K562 (cell line): ENCODE data around the gene SOCS7. TPM values are rescaled to one million over a fixed set of nuclear protein-coding genes. Genes with fewer than 3 reads are reported as not detected.

Experiments used
- ATAC-seq: fragments of 200-7000 bp; cut with Tn5 transposase; 3 replicates; pipeline ENCODE4 v1.9.1; 2020; ENCODE audit warnings: moderate library complexity
- BruUV-seq: library from RNA; stranded (reverse); fragments of 400-500 nt; replicated peaks from 2 replicates; lab custom pipeline; 2021; lab: Mats Ljungman, UMichigan
- CTCF ChIA-PET: fragments of 300-600 bp; formaldehyde crosslinking; extraction: SDS; loops from one replicate; lab custom pipeline; 2021; ENCODE audit warnings: low intra/inter-chr PET ratio; lab: Yijun Ruan, JAX
- POLR2A ChIA-PET: fragments of 300-600, 350-650 bp; sonication (Branson Sonifier 250); formaldehyde crosslinking; extraction: SDS; loops from one replicate; lab custom pipeline; 2021; ENCODE audit warnings: antibody characterized with exemption, inconsistent platforms; lab: Yijun Ruan, JAX
- DNase-seq, 4 experiments: peaks; one replicate each; pipeline versions ENCODE4 v3.0.0 to v3.0.0-alpha.2; 2011 to 2018; ENCODE audit warnings: low spot score in 3 of 4, mixed read lengths in 3 of 4; ENCODE audit errors: extremely low read depth in 1 of 4
- FAIRE-seq: peaks from 2 replicates; lab custom pipeline; 2011; peaks lifted over from hg19 to GRCh38; lab: Jason Lieb, UNC
- H2AFZ ChIP-seq: 2 replicates; pipeline ENCODE4 v1.6.0; 2011; ENCODE audit warnings: low read depth, low read length, control low read depth, inconsistent platforms
- H3K27ac ChIP-seq: fragments of 200-600 bp; 3 replicates; pipeline ENCODE4 v1.8.0; 2011; ENCODE audit warnings: low read depth, mild to moderate bottlenecking, control low read depth, inconsistent platforms, low read length, moderate library complexity, mixed read lengths; ENCODE audit errors: extremely low read depth
- H3K27me3 ChIP-seq, 2 experiments: fragments of 300-600 bp in 1 of 2; 2 replicates in 1 of 2; 3 replicates in 1 of 2; pipeline versions ENCODE4 v1.6.0 to v1.8.0; 2011; ENCODE audit warnings: inconsistent platforms in 2 of 2, low read length in 2 of 2, mild to moderate bottlenecking in 1 of 2, mixed read lengths in 1 of 2, moderate library complexity in 1 of 2; ENCODE audit not compliant: control insufficient read depth in 2 of 2, insufficient read depth in 2 of 2
- H3K36me3 ChIP-seq: fragments of 300-600 bp; 3 replicates; pipeline ENCODE4 v1.8.0; 2011; ENCODE audit warnings: mild to moderate bottlenecking, low read length, inconsistent platforms; ENCODE audit not compliant: control insufficient read depth, insufficient read depth
- H3K4me1 ChIP-seq, 2 experiments: fragments of 200-600 bp in 1 of 2; replicated peaks in 1 of 2; 2 replicates in 1 of 2; 3 replicates in 1 of 2; pipeline versions ENCODE4 v1.5.1 to v1.8.0; 2011; ENCODE audit warnings: inconsistent platforms in 2 of 2, low read length in 2 of 2, mild to moderate bottlenecking in 1 of 2, mixed read lengths in 1 of 2, moderate library complexity in 1 of 2; ENCODE audit not compliant: control insufficient read depth in 2 of 2, insufficient read depth in 2 of 2
- H3K4me2 ChIP-seq: 2 replicates; pipeline ENCODE4 v1.6.1; 2011; ENCODE audit warnings: low read length, control low read depth, inconsistent platforms, mixed read lengths; ENCODE audit not compliant: insufficient read depth
- H3K4me3 ChIP-seq: fragments of 200-600 bp; sonication (generic), shearing (Covaris generic); 2 replicates; pipeline ENCODE4 v1.5.1; 2016; ENCODE audit warnings: control low read depth, inconsistent platforms
- H3K79me2 ChIP-seq: fragments of 200-600 bp; 3 replicates; pipeline ENCODE4 v1.8.0; 2011; ENCODE audit warnings: low read length, inconsistent platforms; ENCODE audit not compliant: control insufficient read depth, insufficient read depth
- H3K9ac ChIP-seq, 2 experiments: 2 replicates each; pipeline versions ENCODE4 v1.6.0 to v1.6.1; 2011; ENCODE audit warnings: low read depth in 2 of 2, low read length in 2 of 2, control low read depth in 1 of 2, inconsistent platforms in 1 of 2, mild to moderate bottlenecking in 1 of 2, mixed read lengths in 1 of 2; ENCODE audit not compliant: insufficient read depth in 1 of 2
- H3K9me1 ChIP-seq: one replicate; pipeline ENCODE4 v1.6.0; 2011; ENCODE audit warnings: inconsistent platforms, mild to moderate bottlenecking, low read length, moderate library complexity; ENCODE audit not compliant: control insufficient read depth, insufficient read depth
- H3K9me3 ChIP-seq: replicated peaks from 2 replicates; pipeline ENCODE4 v1.5.1; 2011; ENCODE audit warnings: low read depth, low read length, inconsistent platforms; ENCODE audit not compliant: control insufficient read depth, insufficient read depth
- H4K20me1 ChIP-seq: replicated peaks from 2 replicates; pipeline ENCODE4 v1.6.1; 2011; ENCODE audit warnings: low read length, inconsistent platforms, mixed read lengths; ENCODE audit not compliant: control insufficient read depth, insufficient read depth
- AFF4 ChIP-seq: sonication (generic); formaldehyde crosslinking; IDR thresholded peaks from 2 replicates; pipeline ENCODE4 v1.8.0; 2023; ENCODE audit warnings: mild to moderate bottlenecking, missing genetic modification reagents
- DACH1 ChIP-seq: fragments of 450-650 bp; IDR thresholded peaks from 2 replicates; pipeline ENCODE4 v1.6.1; 2018; ENCODE audit not compliant: partially characterized antibody
- ZNF197 ChIP-seq: fragments of 200-800 bp; sonication (Bioruptor generic); IDR thresholded peaks from 2 replicates; pipeline ENCODE4 v1.6.1; 2016; ENCODE audit warnings: low read depth, missing genetic modification characterization, missing compliant biosample characterization
- WGBS: fragments of 100-300 bp; shearing (Covaris generic); methylation state at CpG from one replicate; pipeline ENCODE4 v1.1.6; 2016; ENCODE audit warnings: low coverage, mixed read lengths; ENCODE audit not compliant: insufficient coverage; ENCODE audit errors: missing lambda C conversion rate; 5-methylcytosine and 5-hydroxymethylcytosine counted together
- in situ Hi-C: fragments of 300-500 bp; cut with MboI; formaldehyde crosslinking; loops from 4 replicates; pipeline ENCODE4 v1.15.0; 2018; ENCODE audit warnings: inconsistent platforms, mixed read lengths
- intact Hi-C: fragments of 100-400 bp; cut with micrococcal nuclease; formaldehyde crosslinking; loops from 2 replicates; pipeline ENCODE4 v1.14.2; 2022
- polyA plus RNA-seq, 8 experiments: library from polyadenylated mRNA; depleted of rRNA in 4 of 8; stranded (reverse) in 5 of 8; unstranded in 3 of 8; fragments of >200 nt; fragmentation: Nextera tagmentation in 2 of 8; fragmentation: Illumina TruSeq in 1 of 8; extraction: Ambion mirVana in 2 of 8; extraction: Trizol in 1 of 8; gene quantifications; 2 replicates each; pipeline versions ENCODE4 v1.2.1 to v1.2.3, GENCODE V29; 2011 to 2014; ENCODE audit warnings: inconsistent platforms in 1 of 8, missing spikeins in 1 of 8
- total RNA-seq, 7 experiments: library from RNA; depleted of rRNA in 6 of 7; stranded (reverse); fragments of >200 nt in 6 of 7; fragmentation: Illumina TruSeq in 2 of 7; extraction: Trizol in 2 of 7; gene quantifications; 2 replicates each; pipeline versions ENCODE4 v1.2.1 to v1.2.3, GENCODE V29; 2011 to 2021; ENCODE audit warnings: low replicate concordance in 1 of 7
- TF ChIP-seq, protein P1 (sequence below): sonication (generic); formaldehyde crosslinking; IDR thresholded peaks from 2 replicates; pipeline ENCODE4 v1.8.0; 2022; ENCODE audit warnings: mild to moderate bottlenecking, missing genetic modification reagents

SOCS7 gene
- total and polyA plus RNA-seq, 9 of the 15 experiments (the other 6 are each of a cell fraction or from before 2014, with no cell fraction given) = 0.94 to 14.5 (median 8.2) TPM

DNA sequence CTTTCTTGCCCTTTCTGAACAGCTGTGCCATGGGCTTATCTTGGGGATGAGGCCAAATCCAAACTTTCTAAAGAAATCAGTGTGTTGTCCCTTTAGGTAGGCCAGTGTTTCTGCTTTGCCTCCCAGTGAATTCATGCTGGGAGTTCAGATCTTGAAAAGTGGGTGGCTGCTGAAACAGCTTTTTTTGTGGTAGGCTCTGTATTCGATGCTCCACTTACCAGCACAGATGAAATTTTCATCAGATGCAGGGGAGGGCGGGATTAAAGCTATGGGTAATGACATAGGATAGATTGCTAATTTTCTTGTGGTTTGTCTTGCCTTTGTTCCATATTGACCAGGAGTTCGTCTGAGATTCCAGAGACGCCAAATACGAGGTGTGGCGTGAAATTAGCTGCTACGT is 2.8 kb downstream of the SOCS7 start:
- no peak overlapping the region for H3K4me3 ChIP-seq
- no peaks in the 10 kb centered on the region for H3K27me3 ChIP-seq
- H3K9ac ChIP-seq = no peak overlapping the region
- peaks cover 9% of the 10 kb centered on the region; the same call in 1 of the 2 replicates for H4K20me1 ChIP-seq
- WGBS = 66% methylated on average over 7 of the region's 7 CpGs
- POLR2A ChIA-PET = interaction anchor here (0.9 to 3.5 kb wide), 7 partner anchors 10 to 60 kb away, joined by 3 to 34 read pairs (median 3); partner anchors contain the start of gene GPR179
- no peak overlapping the region for H3K27ac ChIP-seq
- in situ Hi-C loops (no loop called here), intact Hi-C loops (loop anchor here (5.0 kb wide), 1 partner anchor 313 kb away; no protein-coding TSS in a partner anchor)
- peaks cover 25% of the 10 kb centered on the region for H3K79me2 ChIP-seq
- H3K9me1 ChIP-seq = no peaks in the 10 kb centered on the region
- ATAC-seq (no peak), FAIRE-seq (no peak), DNase-seq (no peak)
- H3K4me2 ChIP-seq = no peak overlapping the region
- TF ChIP-seq, protein P1, sequence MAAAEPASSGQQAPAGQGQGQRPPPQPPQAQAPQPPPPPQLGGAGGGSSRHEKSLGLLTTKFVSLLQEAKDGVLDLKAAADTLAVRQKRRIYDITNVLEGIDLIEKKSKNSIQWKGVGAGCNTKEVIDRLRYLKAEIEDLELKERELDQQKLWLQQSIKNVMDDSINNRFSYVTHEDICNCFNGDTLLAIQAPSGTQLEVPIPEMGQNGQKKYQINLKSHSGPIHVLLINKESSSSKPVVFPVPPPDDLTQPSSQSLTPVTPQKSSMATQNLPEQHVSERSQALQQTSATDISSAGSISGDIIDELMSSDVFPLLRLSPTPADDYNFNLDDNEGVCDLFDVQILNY = no peak
- TF ChIP-seq AFF4 (CRISPR knock-in tag) (no peak), DACH1 (peak; percentile 18), ZNF197 (CRISPR knock-in tag) (no peak)
- CTCF ChIA-PET = no interaction called here
- H3K9me3 ChIP-seq = no peaks in the 10 kb centered on the region
- H3K36me3 ChIP-seq = no peaks in the 10 kb centered on the region
- BruUV-seq = no TSS peak
- H3K4me1 ChIP-seq = peaks cover 22 to 23% of the 10 kb centered on the region in 2 experiments; a peak in 4 of 5 replicates
- H2AFZ ChIP-seq = no peak overlapping the region
